HG02642 (cell line): ENCODE results near the gene ZNF691.
"Not testable (repeated sequence)": the region's sequence is repeated elsewhere in the genome, so short reads cannot be mapped to it uniquely, and the experiment has no call there.

ENCODE experiments used
- ATAC-seq: cut with Tn5 transposase; IDR thresholded peaks from one replicate; pipeline ENCODE4 v1.9.1; 2021; ENCODE audit warnings: mild to moderate bottlenecking; ENCODE audit not compliant: unreplicated experiment, poor library complexity

Gene ZNF691

GRCh38 chr1:42853116-42853884 lies 6.9 kb downstream of the ZNF691 start:
- ATAC-seq = no peak

- not testable (repeated sequence) for ATAC-seq
Observed at GRCh38 chr1:42856554-42856953, 10.1 kb downstream of the ZNF691 start.

- not testable (repeated sequence) for ATAC-seq
Observed at GRCh38 chr1:42859366-42859765, 13.0 kb downstream of the ZNF691 start.

- ATAC-seq = no peak
Observed at GRCh38 chr1:42860339-42861013, 14.1 kb downstream of the ZNF691 start.

GRCh38 chr1:42861014-42861399 lies 14.6 kb downstream of the ZNF691 start:
- ATAC-seq = no peak

- ATAC-seq = no peak
Observed at GRCh38 chr1:42866549-42866948, 20.1 kb downstream of the ZNF691 start.

- ATAC-seq = not testable (repeated sequence)
Observed at GRCh38 chr1:42868466-42868865, 22.1 kb downstream of the ZNF691 start.

- ATAC-seq = not testable (repeated sequence)
Observed at GRCh38 chr1:42869254-42869653, 22.8 kb downstream of the ZNF691 start.

GRCh38 chr1:42869751-42870150 lies 23.3 kb downstream of the ZNF691 start:
- not testable (repeated sequence) for ATAC-seq

- not testable (repeated sequence) for ATAC-seq
Observed at GRCh38 chr1:42873108-42873507, 26.7 kb downstream of the ZNF691 start.

GRCh38 chr1:42873670-42874069 lies 27.3 kb downstream of the ZNF691 start:
- ATAC-seq = no peak

- ATAC-seq = no peak
Observed at GRCh38 chr1:42876009-42876408, 29.6 kb downstream of the ZNF691 start.

GRCh38 chr1:42877380-42877779 lies 31.0 kb downstream of the ZNF691 start:
- ATAC-seq = no peak

GRCh38 chr1:42880384-42880783 lies 34.0 kb downstream of the ZNF691 start:
- no peak for ATAC-seq

GRCh38 chr1:42886046-42886739 lies 39.8 kb downstream of the ZNF691 start:
- no peak for ATAC-seq

- ATAC-seq = no peak
Observed at GRCh38 chr1:42886800-42887199, 40.4 kb downstream of the ZNF691 start.

GRCh38 chr1:42887366-42887765 lies 41.0 kb downstream of the ZNF691 start:
- no peak for ATAC-seq

- ATAC-seq = no peak
Observed at GRCh38 chr1:42888013-42888633, 41.7 kb downstream of the ZNF691 start.

GRCh38 chr1:42889264-42889663 lies 42.9 kb downstream of the ZNF691 start:
- no peak for ATAC-seq

GRCh38 chr1:42891465-42892138 lies 45.2 kb downstream of the ZNF691 start:
- no peak for ATAC-seq
